ENCODE measurements around the gene SAMD11. TPM values are rescaled to one million over a fixed set of nuclear protein-coding genes. Genes with fewer than 3 reads are reported as not detected.

The SAMD11 gene
- total RNA-seq, 1 donor from 2014 or later: 0.53 TPM

- FAIRE-seq (no peak), DNase-seq (ENCODE audit: low read depth) (no peak)
- Histone ChIP-seq H3K27me3 (ENCODE audit: control insufficient read depth, insufficient read depth, low read length) (peaks cover 13% of the 10 kb centered on the region), H3K36me3 (ENCODE audit: control insufficient read depth, insufficient read depth, low read length) (peaks cover 2% of the 10 kb centered on the region), H3K4me3 (ENCODE audit: low read depth, low read length) (no peak overlapping the region)
- TF ChIP-seq, protein P1, sequence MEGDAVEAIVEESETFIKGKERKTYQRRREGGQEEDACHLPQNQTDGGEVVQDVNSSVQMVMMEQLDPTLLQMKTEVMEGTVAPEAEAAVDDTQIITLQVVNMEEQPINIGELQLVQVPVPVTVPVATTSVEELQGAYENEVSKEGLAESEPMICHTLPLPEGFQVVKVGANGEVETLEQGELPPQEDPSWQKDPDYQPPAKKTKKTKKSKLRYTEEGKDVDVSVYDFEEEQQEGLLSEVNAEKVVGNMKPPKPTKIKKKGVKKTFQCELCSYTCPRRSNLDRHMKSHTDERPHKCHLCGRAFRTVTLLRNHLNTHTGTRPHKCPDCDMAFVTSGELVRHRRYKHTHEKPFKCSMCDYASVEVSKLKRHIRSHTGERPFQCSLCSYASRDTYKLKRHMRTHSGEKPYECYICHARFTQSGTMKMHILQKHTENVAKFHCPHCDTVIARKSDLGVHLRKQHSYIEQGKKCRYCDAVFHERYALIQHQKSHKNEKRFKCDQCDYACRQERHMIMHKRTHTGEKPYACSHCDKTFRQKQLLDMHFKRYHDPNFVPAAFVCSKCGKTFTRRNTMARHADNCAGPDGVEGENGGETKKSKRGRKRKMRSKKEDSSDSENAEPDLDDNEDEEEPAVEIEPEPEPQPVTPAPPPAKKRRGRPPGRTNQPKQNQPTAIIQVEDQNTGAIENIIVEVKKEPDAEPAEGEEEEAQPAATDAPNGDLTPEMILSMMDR (IDR thresholded peaks at IDR 0.05; ENCODE audit: insufficient read depth, low read length, severe bottlenecking): no peak
Observed at GRCh38 chr1:978835-979743, 55.4 kb downstream of the SAMD11 start.

- TF ChIP-seq, protein P1 (IDR thresholded peaks at IDR 0.05; ENCODE audit: insufficient read depth, low read length, severe bottlenecking): no peak
- Histone ChIP-seq H3K27me3 (ENCODE audit: control insufficient read depth, insufficient read depth, low read length) (peaks cover 13% of the 10 kb centered on the region), H3K36me3 (ENCODE audit: control insufficient read depth, insufficient read depth, low read length) (no peaks in the 10 kb centered on the region), H3K4me3 (ENCODE audit: low read depth, low read length) (no peak overlapping the region)
- DNase-seq (ENCODE audit: low read depth) (no peak), FAIRE-seq (peak; percentile 13)
Observed at GRCh38 chr1:979744-980072, 56.0 kb downstream of the SAMD11 start.

DNA sequence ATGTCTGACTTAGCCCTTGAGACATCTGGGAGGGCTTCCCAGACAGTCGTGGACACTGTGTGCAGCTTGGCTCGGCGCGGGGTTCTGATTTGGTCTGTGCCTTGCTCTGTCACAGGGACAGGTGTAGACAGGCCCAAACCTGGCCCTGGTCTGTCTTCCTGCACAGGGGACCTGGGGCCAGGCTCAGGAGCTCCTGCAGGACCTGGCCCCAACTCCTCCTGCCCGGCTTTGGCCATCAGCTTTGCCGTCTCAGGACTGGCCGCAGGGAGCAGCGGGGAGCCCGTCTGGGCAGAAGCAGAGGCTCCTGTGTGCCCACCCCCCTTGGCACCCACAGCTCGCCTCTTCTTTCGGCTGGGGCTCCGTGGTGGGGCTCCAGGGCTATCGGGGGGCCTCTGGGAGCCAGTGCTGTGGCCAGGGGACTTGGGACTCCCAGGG is 56.4 kb downstream of the SAMD11 start:
- no peak overlapping the region for H3K4me3 ChIP-seq (ENCODE audit: low read depth, low read length)
- TF ChIP-seq, protein P1 (IDR thresholded peaks at IDR 0.05; ENCODE audit: insufficient read depth, low read length, severe bottlenecking): no peak
- peaks cover 13% of the 10 kb centered on the region for H3K27me3 ChIP-seq (ENCODE audit: control insufficient read depth, insufficient read depth, low read length)
- FAIRE-seq: no peak
- H3K36me3 ChIP-seq (ENCODE audit: control insufficient read depth, insufficient read depth, low read length): no peaks in the 10 kb centered on the region
- DNase-seq (ENCODE audit: low read depth): peak; percentile 39

DNA sequence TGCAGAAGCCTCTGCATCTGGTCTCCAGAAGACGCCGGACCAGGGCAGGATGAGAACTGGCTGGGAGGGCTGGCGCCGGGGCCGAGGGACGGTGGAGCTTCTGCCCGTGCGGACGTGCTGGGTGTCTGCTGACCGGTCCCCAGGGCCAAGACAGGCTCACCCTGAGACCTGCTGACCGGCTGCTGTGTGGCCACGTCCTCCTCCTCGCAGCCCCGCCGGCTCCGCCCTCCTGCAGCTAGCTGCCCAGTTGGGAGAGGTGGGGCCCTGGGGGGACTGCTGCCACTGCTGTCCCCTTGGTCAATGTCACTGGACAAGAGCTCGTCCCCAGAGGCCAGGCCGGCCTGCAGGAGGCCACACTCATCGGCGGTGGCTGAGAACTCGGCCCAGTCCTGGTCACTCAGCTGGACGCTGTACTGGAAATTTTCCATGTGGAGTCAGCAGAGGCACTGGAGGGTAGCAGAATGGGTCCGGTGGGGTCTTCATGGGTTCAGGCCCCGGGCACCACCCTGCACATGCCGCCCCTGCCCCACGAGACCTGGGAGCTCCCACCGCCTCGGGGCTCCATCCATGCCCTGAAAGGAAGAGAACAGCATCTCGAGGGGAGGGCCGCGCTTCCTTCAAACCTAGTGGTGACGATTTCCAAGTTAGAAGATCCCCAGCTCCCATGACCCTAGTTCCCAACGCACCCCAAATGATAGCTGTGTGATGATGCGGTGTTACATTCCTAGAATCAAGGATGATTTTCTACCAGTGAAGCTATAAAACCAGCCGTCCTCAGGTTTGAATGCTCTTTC is 57.1 kb downstream of the SAMD11 start:
- no peak for FAIRE-seq
- DNase-seq (ENCODE audit: low read depth): no peak
- H3K27me3 ChIP-seq (ENCODE audit: control insufficient read depth, insufficient read depth, low read length): peaks cover 13% of the 10 kb centered on the region
- TF ChIP-seq, protein P1 (IDR thresholded peaks at IDR 0.05; ENCODE audit: insufficient read depth, low read length, severe bottlenecking): no peak
- H3K36me3 ChIP-seq (ENCODE audit: control insufficient read depth, insufficient read depth, low read length): no peaks in the 10 kb centered on the region
- no peak overlapping the region for H3K4me3 ChIP-seq (ENCODE audit: low read depth, low read length)

GRCh38 chr1:981491-981954 is 57.8 kb downstream of the SAMD11 start:
- Histone ChIP-seq H3K4me3 (ENCODE audit: low read depth, low read length) (no peak overlapping the region), H3K36me3 (ENCODE audit: control insufficient read depth, insufficient read depth, low read length) (no peaks in the 10 kb centered on the region), H3K27me3 (ENCODE audit: control insufficient read depth, insufficient read depth, low read length) (peaks cover 13% of the 10 kb centered on the region)
- TF ChIP-seq, protein P1 (IDR thresholded peaks at IDR 0.05; ENCODE audit: insufficient read depth, low read length, severe bottlenecking): no peak
- FAIRE-seq (no peak), DNase-seq (ENCODE audit: low read depth) (no peak)

Data from bronchial epithelial cell (primary cell).